ENCODE results near the gene OR2T8.
A peak's percentile ranks its signal among the peaks of the same experiment; 100 is the strongest.

OR2T8 gene, protein sequence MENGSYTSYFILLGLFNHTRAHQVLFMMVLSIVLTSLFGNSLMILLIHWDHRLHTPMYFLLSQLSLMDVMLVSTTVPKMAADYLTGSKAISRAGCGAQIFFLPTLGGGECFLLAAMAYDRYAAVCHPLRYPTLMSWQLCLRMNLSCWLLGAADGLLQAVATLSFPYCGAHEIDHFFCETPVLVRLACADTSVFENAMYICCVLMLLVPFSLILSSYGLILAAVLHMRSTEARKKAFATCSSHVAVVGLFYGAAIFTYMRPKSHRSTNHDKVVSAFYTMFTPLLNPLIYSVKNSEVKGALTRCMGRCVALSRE

DNA sequence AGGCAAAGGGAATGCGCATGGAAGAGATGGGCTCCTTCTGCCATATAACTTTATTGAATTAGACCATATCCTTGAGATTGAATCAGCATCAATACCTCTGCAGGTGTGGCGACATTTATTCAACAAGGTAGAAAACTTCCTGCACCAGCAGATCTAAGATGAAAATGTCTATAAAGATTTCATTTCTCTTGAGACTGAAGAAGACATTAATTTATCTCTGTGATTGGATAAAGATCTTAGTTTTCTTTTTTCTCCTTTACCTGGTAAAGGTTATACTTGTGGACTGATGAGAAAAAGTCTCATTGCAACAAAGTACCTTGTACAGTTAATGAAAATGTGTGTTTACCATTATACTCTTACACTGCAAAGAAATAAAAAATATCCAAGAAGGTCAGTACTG lies at the start of gene OR2T8:
OR2T8 (plus strand) TSS at position 301 of the 400 bp plus-strand sequence. CDS start 766 bp downstream, outside the sequence.
- ATAC-seq: no peak

- ATAC-seq: no peak
Observed at GRCh38 chr1:247883346-247883745, 36.7 kb upstream of the OR2T8 start.

DNA sequence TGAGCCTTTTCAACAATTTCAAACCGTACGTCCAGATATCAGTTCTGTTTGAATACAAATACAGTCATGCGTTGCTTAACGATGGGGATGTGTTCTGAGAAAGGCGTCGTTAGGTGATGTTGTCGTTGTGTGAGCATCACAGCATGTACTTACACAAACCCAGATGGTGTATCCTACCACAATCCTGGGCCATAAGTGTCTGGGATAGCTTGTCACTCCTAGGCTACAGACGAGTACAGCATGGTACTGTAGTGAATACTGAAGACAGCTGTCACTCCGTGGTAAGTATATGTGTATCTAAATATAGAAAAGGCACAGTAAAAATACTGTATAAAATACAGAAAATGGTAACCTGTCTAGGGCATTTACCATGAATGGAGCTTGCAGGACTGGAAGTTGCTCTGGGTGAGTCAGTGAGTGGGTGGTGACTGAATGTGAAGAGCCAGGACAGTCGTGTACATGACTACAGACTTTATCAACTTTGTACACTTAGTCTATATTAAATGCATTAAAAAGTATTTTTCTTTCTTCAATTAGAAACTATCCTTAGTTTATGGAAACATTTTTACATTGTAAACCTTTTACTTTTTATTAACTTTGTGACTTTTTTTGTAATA lies 35.1 kb upstream of the OR2T8 start:
- ATAC-seq: no peak

DNA sequence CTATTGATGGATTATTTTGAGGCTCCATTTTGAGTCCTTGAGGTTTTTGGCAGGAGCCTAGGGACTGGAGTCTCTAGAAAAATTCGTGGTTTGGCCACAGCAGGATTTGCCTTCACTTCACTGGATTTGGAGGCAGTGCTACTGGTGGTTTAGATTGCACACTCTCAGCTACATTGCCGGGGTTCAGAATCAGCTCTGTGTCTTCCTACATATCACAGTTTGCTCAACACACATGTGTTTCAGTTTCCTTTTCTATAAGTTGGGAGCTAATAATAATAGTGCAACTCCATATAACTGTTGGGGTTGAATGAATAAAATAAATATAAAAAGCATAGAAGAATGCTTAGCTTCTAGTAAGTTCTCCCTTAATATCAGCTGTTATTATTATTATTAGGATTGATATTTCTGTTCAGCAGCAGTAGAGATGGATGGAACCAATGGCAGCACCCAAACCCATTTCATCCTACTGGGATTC lies 24.9 kb upstream of the OR2T8 start, which contains the start of gene OR2W3:
OR2W3 (plus strand) TSS at position 425 of the 475 bp plus-strand sequence; CDS start at position 425, 0 bp downstream.
- ATAC-seq: no peak

DNA sequence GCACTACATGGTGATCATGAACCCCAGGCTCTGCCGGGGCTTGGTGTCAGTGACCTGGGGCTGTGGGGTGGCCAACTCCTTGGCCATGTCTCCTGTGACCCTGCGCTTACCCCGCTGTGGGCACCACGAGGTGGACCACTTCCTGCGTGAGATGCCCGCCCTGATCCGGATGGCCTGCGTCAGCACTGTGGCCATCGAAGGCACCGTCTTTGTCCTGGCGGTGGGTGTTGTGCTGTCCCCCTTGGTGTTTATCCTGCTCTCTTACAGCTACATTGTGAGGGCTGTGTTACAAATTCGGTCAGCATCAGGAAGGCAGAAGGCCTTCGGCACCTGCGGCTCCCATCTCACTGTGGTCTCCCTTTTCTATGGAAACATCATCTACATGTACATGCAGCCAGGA lies 24.1 kb upstream of the OR2T8 start:
- no peak for ATAC-seq

- ATAC-seq: no peak
Observed at GRCh38 chr1:247904122-247904521, 15.9 kb upstream of the OR2T8 start.

DNA sequence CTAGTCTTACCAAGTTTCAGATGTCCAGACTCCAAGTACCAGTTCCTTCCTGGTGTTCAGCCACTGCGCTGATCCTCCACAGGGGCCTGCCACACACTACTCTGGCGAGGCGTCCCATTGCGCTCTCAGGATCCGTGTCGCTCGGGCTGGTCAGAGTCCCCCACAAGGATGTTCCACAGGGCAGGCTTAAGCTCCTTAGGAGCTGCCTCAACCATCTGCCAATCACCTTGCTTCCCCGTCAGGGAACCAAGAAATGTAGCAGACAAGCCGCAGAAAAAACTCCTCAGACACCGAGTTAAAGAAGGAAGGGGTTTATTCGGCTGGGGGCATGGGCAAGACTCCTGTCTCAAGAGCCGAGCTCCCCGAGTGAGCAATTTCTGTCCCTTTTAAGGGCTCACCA lies 14.9 kb upstream of the OR2T8 start:
- ATAC-seq: no peak

- ATAC-seq: no peak
Observed at GRCh38 chr1:247905910-247906503, 14.0 kb upstream of the OR2T8 start.

DNA sequence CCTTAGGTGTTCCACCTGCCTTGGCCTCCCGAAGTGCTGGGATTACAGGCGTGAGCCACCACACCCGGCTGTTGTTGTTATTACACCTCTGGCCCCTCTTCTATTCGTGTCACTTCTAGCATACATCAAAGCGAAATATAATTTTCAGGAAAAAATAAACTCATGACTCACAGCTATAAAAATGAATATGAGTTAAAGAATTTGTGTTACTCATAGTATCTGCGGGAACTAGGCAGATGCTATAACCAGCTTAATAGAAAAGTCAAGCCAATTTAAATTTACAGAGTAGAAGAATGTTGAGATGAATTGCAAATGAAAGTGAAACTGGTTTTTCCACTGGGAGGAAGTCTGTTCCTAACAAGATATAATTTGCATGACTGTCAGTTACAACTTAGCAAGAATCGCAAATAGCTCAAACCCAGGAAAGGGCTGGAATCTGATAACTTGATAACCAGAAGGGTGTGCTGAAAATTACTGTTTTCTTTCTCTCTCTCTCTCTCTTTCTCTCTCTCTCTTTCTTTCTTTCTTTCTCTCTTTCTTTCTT lies 13.5 kb upstream of the OR2T8 start:
- ATAC-seq: peak; percentile 85 to 88

DNA sequence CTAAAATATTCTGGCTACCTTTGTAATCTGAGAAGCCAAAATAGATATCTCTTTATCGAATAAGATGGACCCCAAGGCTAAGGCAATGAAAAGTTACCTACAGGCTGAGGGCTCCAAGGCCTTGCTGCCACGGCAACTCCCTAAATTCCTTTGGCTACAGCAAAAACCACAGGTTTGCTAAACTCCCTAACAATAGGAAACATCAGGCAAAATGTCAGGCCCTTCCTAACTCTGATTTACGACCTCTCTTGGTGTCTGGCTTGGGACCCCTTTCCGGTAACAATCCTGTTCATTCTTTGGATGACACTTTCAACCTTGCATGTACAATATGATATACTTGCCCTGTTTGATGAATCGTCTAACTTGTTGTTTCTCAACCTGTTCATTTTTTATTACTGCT lies 11.3 kb upstream of the OR2T8 start:
- no peak for ATAC-seq

GRCh38 chr1:247913786-247914185 lies 6.3 kb upstream of the OR2T8 start:
- no peak for ATAC-seq

DNA sequence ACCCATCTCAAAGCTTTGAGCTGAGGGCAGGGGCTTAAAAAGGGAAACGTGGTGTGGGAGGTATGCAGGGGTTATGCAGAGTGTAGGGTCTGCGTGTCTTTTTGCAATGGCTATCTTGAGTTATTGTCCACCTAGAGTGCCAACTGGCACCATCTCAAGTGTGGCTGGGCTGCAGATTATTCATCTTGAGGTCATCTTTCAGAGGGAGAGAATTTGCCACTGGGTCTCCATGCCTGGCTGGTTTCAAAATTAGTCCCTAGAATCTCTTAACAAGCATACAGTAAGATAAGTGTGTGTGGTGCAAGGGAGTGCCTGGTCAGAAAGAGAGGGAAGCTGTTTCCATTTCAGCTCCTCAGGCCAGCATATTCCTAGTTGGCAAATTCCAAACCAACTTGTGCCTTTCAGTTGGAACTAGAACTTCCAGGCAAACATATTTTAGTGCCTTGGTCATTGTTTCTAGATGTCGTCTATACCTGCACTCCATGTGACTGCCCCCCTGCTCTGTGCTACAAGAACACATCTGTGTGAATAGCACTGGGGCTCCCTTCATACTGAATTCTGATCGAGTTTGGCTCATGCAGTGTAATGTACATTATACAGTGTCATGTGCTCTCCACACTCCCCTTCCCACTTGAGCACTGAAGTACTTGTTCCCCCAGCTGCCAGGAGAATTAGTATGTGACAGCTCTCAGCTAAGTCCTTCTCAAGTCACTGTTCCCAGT lies 5.0 kb upstream of the OR2T8 start:
- no peak for ATAC-seq

DNA sequence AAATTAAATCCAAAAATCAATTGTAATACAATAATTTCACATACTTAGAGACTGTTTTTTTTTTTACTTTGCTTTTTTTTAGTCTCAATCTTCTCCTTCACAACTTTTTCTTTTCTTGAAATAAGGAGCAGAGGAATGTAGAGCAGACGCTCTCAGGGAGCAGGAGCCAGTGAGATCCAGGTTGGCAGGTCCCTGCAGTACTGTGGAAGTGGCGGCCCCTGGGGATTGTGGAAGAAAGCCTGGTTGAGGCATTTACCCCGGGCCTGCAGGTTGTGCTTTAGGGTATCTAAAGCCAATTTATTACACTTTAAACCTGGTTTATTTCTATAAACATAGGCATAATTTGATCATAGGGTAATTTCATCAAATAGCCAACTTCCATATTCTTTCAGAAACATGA lies 3.9 kb downstream of the OR2T8 start:
- ATAC-seq: no peak

DNA sequence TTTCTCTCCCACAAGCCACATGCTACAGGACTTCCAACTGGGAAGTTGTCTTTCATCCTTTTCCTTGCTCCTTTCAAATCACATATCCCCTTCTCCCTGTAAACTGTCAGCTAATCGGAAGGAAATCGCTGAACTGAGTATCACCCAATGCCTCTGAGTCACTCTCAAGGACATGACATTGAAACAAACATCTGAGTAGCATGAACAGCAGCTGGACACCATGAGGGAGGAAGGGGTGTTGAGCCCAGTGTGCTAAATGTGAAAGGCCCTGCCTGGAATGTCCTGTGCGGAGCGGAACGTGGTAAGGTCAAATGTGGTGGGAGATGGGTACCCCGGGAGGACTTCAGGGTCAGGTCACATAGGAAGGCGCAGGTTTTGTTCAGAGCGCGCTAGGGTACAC lies 4.8 kb downstream of the OR2T8 start, which contains the start of gene OR2AJ1:
OR2AJ1 (plus strand) TSS at position 22 of the 400 bp plus-strand sequence. CDS start 8,880 bp downstream, outside the sequence.
- ATAC-seq: no peak

DNA sequence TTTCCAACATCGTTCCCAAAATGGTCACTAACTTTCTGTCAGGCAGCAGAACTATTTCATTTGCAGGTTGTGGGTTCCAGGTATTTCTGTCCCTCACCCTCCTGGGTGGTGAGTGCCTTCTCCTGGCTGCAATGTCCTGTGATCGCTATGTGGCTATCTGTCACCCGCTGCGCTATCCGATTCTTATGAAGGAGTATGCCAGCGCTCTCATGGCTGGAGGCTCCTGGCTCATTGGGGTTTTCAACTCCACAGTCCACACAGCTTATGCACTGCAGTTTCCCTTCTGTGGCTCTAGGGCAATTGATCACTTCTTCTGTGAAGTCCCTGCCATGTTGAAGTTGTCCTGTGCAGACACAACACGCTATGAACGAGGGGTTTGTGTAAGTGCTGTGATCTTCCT lies 13.9 kb downstream of the OR2T8 start:
- ATAC-seq: no peak

DNA sequence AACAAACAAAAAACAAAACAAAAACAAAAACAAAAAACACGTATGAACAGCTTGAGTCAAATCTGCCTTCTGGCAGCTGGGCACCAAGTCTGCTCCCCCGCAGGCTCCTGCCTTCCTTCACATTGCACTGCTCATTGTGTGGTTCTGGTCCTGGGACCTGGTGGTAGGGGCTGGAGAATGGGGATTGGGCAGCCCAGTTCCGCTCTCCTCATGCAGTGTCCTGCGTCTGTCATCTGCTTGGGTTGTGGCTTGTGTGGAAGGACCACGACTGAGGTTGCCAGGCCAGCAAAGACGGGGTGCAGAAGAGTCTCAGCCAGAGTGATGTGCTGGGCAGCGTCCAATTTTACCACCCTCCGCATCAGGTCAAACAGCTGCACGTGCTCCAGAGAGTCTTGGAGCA lies 15.7 kb downstream of the OR2T8 start:
- ATAC-seq: no peak

DNA sequence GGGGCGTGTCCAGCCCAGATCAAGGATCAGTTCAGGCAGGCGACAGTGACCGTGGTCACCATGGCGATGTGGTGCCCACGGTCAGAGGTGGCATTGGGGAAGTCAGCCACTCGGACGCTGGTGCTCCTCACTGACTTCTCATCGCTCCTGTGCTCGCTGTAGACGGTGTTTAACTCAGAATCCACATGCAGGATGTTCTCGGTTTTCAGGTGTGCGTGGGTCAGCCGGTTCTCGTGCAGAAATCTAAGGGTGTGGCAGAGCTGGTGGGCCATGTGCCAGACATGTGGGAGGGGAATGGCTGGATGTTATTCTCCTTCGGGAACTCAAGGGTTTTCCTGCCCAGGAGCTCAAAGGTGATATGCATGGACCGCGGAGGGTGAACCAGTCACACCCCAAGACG lies 16.4 kb downstream of the OR2T8 start:
- ATAC-seq: no peak

DNA sequence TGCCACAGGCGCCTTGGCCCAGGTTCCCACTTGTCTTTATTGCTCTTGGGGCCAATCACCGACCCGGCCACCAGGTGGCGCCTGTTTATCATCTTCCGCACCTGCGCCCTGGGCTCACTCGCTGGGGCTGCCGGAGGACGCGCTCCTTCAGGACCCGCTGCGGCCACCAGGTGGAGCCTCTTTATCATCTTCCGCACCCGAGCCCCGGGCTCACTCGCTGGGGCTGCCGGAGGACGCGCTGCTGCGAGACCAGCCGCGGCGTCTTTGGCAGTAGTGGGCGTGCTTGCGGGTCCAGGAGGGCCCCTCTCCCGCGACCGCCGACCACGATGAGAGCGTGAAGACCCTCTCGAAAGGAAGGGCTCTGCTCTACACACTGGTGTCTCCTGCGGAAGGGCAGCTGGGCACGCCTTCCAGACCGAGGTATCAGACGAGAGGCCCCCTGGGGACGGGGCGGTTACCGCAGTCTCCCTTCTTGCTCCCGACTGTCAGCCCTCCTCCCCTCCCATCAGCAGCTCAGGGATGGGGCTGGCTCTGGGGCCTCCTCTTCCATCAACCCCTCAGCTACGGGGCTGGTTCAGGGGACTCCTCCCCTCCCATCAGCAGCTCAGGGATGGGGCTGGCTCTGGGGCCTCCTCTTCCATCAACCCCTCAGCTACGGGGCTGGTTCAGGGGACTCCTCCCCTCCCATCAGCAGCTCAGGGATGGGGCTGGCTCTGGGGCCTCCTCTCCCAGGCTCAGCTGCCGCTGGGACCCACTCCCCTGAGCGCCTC lies 17.1 kb downstream of the OR2T8 start:
- peak; percentile 79 to 99 for ATAC-seq

DNA sequence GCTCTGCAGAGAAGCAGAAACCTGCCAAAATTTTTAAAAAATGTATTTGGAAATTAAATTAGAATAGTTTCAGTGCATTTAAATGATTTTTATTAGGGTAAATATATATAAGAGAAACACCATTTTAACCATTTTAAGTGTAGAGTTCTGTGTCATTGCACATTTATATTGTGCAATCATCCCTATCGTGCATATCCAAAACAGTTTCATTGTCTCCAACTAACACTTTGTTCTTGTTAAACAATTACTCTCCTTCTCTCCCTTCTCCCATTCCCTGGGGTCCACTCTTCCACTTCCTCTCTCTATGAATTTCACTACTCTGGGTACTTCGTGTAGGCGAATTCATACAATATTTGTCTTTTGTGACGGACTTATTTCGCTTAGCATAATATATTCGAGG lies 22.6 kb downstream of the OR2T8 start:
- ATAC-seq: no peak

DNA sequence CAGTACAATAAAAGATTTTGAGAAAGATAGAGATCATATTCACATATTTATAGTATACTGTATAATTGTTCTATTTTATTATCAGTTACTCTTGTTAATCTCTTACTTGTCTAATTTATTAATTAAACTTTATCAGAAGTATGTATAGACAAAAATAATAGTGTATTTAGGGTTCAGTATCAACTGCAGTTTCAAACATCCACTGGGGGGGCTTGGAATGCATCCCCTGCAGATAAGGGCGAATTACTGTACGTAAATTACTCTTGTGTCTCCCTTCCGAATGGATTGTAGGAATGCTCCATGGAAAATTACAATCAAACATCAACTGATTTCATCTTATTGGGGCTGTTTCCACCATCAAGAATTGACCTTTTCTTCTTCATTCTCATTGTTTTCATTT lies 28.5 kb downstream of the OR2T8 start, which contains the start of gene OR2L8:
OR2L8 (plus strand) TSS at position 301 of the 400 bp plus-strand sequence; CDS start at position 301, 0 bp downstream.
- no peak for ATAC-seq

GRCh38 chr1:247953408-247953807 lies 33.4 kb downstream of the OR2T8 start:
- ATAC-seq: no peak

DNA sequence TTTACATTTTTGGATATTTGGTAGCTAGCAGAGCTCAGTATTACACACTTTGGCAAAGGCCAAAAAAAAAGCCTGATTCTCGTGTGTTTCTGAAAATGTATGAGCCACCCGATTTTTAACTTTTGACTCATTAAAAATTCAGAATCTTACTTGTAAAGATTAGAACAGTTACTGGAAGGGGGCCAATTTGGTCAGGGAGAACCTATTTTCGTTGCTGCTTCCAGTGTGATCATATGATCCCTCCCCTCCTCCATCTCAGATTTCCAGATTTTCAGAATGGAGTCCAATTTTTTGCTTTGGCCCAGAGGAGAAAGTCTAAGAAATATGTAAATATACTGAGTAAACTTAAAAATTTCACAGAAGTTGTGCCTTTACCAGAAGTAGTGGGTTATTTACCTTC lies 41.7 kb downstream of the OR2T8 start:
- no peak for ATAC-seq

Measured in activated CD4-positive, CD25-positive, alpha-beta regulatory T cell treated with anti-CD3 and anti-CD28 coated beads, Interleukin-2, amount 50 U/mL, for 24 hours (primary cell).